HG03575 (cell line): ENCODE measurements around the gene PPM1B.
A peak's percentile ranks its signal among the peaks of the same experiment; 100 is the strongest.
"Not testable (repeated sequence)": the region's sequence is repeated elsewhere in the genome, so short reads cannot be mapped to it uniquely, and the experiment has no call there.

Experiments used
- ATAC-seq: cut with Tn5 transposase; IDR thresholded peaks from one replicate; pipeline ENCODE4 v1.9.1; 2021; ENCODE audit not compliant: unreplicated experiment, insufficient number of reproducible peaks, low FRiP score; ENCODE audit errors: extremely low read depth

PPM1B gene

DNA sequence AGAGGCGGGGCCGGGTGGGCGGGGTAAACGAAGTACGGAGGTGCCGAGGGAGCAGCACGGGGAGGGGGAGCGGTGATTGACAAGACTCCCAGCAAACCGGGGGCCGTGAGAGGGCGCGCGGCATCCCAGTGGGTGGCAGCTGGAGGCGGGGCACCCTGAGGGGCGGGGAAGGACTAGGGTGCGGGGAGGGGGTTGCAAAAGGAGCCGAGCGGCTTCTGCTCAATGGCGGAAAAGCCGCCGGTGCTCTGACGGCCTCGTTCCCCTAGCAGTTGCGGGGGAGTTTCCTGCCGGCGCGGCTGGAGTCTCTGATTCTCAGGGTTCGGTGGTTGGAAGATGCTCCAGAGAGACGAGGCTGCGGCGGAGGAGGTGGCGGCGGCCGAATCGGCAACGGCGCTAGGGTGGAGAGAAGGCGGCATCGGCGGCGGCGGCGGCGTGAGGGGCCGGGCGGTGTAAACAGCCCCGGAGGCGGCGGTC is at the start of gene PPM1B:
Gene PPM1B, plus strand, starts transcription at position 195 of the 474 bp plus-strand sequence. CDS start 32,325 bp downstream, outside the sequence.
- peak; percentile 27 for ATAC-seq

- ATAC-seq, result no peak
These were observed 48.8 kb upstream of the PPM1B start for GRCh38 chr2:44119878-44120277.

- ATAC-seq, result no peak
These were observed 48.2 kb upstream of the PPM1B start for GRCh38 chr2:44120428-44120827.

GRCh38 chr2:44121899-44122298 is 46.8 kb upstream of the PPM1B start:
- no peak for ATAC-seq

GRCh38 chr2:44124500-44124899 is 44.2 kb upstream of the PPM1B start:
- ATAC-seq, result no peak

DNA sequence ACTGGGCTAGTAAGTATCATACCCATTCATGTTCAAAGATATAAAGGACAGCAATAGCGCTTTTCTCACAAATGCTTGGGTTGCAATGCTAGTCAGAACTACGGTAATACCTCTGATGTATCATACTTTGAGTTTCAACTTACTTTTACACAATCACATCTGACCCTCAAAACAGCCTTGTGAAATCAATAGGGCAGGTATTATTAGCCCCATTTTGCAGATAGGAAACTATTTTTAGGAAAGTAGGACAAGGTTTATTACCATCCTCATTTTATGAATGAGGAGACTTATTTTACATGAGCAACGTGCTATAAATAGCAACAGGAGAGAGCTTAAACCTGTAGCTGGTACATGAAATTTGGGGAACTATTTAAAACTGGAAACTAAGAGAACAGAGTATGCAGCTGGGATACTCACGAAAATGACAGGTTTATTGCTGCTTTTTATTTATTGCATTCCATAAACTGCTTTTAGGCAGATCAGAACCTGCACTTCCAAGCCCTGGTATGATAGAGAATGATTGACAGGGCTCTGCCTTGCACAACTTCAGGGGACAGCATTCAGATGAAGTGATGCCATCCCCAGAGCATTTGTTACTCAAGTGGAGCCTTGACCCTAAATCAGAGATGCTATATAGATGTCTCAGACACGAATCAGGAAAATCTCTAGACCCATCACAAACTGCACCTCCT is 42.4 kb upstream of the PPM1B start:
- no peak for ATAC-seq

- ATAC-seq, result no peak
These were observed 38.2 kb upstream of the PPM1B start for GRCh38 chr2:44130441-44130840.

- ATAC-seq, result no peak
These were observed 37.5 kb upstream of the PPM1B start for GRCh38 chr2:44131177-44131576.

GRCh38 chr2:44133602-44134001 is 35.1 kb upstream of the PPM1B start:
- not testable (repeated sequence) for ATAC-seq

GRCh38 chr2:44134848-44135247 is 33.8 kb upstream of the PPM1B start:
- no peak for ATAC-seq

DNA sequence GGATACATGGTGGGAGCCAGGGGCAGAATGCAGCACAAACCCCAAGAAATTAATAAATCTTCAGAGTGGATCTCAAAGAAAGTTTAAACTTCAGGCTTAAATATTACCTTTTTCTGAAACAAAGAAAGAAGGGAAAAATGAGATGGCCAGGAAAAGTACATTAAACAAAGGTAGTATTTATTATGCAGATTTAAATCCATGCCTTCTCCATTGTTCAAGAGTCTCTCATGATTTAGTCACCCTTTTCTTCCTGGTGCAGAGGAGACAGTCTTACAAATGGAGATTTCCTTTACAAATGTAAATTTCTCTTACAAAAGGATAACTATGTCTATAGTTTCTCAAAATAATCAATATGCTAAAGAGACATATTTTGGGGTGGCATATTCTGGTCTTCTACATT is 33.4 kb upstream of the PPM1B start:
- ATAC-seq, result no peak

- no peak for ATAC-seq
These were observed 32.9 kb upstream of the PPM1B start for GRCh38 chr2:44135771-44136170.

DNA sequence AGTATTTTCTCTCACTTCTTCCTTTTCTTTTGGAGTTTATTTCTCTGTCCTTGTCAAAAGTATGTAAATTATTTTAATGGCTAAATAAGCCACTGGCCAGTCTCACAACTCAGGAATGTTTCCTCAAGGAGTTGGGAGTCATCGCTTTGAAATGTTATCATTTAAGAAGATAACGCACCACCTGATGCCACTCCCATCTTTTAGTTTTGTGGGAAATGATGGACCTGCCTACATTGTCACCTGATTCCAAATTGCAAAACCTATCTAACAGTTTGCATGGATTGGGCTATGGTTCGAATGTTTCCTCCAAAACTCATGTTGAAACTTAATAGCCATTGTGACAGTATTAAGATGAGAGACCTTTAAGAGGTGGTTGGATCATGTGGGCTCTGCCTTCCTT is 32.4 kb upstream of the PPM1B start:
- no peak for ATAC-seq

GRCh38 chr2:44137048-44137447 is 31.6 kb upstream of the PPM1B start:
- no peak for ATAC-seq

GRCh38 chr2:44137872-44138551 is 30.7 kb upstream of the PPM1B start:
- ATAC-seq, result no peak

DNA sequence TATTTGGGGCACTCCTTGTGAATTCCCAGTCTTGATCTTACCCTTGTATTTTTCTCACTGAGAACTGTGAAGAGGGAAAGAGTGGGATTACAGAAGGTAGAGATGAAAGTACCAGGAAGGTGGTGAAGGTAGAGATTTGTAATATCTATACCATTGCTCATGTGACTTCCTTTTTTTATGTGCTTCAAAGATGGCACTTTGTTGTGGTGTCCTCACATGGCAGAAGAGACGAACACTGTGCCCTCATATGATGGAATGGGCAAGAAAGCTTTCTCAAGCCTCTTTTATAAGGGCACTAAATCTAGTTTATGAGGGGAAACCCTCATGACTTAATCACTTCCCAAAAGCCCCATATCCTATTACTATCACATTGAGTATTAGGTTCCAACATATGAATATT is 28.9 kb upstream of the PPM1B start:
- no peak for ATAC-seq

DNA sequence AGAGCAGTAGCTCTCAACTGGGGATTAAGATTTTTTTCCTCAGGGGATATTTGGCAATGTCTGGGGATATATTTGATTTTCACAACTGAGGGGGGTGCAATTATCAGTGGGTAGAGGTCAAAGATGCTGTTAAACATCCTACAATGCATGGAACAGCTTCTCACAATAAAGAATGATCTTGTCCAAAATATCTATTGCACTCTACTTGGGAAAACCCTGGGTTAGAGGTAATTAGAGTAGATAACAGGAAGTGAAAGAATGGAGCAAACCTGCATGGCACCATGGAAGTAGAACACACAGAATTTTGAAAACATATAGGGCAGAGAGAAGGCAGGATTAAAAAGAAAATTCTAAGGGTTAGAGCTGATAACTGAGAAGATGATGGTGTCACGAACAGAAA is 26.4 kb upstream of the PPM1B start:
- ATAC-seq, result no peak

DNA sequence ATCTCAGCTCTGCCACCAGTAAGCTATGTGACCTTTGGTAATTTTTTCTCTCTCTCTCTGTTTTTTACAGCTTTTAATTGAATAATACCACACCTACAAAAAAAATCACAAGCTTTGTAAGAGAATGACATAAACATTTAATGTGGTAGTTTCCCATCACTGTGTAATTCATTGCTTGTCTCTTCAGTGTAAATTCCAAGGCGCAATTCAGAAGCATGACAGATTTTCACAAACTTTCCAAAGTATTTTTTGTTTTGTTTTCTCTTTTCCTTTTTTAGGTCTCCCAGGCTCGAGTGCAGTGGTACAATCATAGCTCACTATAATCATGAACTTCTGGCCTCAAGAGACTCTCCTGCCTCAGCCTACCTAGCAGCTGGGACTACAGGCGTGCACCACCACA is 25.0 kb upstream of the PPM1B start:
- ATAC-seq, result no peak

- no peak for ATAC-seq
These were observed 19.7 kb upstream of the PPM1B start for GRCh38 chr2:44148999-44149398.

DNA sequence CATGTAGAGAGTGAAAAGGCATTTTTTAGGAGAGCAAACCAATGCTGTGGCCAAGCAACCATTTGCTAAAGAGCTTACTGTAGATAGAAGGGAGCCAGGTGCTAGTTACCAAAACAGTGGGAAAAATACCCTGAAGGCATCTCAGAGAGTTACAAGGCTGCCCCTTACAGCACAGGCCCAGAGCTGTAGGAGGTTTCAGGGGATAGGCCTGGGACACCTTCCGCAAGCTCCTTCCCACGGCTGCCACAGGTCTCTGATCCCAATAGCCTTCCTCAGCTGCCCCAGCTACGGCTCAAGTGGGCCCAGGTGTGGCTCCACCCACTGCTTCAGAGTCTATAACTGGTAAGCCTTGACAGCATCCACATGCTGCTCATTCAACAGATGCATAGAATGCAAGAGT is 18.2 kb upstream of the PPM1B start:
- no peak for ATAC-seq
